ENCODE measurements around the gene EPYC.

DNA sequence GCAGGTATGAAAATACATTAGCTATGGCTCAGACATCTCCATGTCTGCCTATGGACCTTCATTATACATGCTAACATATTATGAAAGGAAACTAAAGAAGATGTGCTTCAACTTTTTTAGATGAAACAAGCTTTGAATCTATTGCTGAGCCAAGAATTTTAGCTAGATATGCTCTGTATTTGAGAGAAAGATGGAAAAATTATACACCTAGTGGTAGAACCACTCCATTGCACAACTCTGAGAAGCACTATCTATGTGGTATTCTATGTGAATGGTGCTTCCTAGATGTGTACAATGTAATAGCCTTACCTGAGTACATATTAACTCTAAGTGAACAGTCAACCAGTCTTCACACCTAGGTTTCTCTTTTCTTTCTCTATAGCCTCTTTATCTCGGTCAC is 17.3 kb downstream of the EPYC start:
- TF ChIP-seq HDGF (IDR thresholded peaks at IDR 0.05; ENCODE audit: borderline replicate concordance) = no peak
- no peak for TF ChIP-seq FOXM1 (IDR thresholded peaks at IDR 0.05; ENCODE audit: borderline replicate concordance)
- no peak for TF ChIP-seq FOXA1 (IDR thresholded peaks at IDR 0.05)
- no peak for TF ChIP-seq SP1 (IDR thresholded peaks at IDR 0.05)

Measured in HEK293T (cell line).